GM20000 (cell line): ENCODE data around the gene POTEF.
"Not testable (repeated sequence)": the region's sequence is repeated elsewhere in the genome, so short reads cannot be mapped to it uniquely, and the experiment has no call there.

Experiments
- DNase-seq: peaks from one replicate; pipeline ENCODE4 v3.0.0; 2012; ENCODE audit warnings: low spot score
- TF ChIP-seq, protein P1 (sequence below): IDR thresholded peaks from 2 replicates; pipeline ENCODE4 v1.5.1; 2012; ENCODE audit warnings: mild to moderate bottlenecking, control low read depth; ENCODE audit errors: extremely low read depth, missing control alignments

POTEF gene

DNA sequence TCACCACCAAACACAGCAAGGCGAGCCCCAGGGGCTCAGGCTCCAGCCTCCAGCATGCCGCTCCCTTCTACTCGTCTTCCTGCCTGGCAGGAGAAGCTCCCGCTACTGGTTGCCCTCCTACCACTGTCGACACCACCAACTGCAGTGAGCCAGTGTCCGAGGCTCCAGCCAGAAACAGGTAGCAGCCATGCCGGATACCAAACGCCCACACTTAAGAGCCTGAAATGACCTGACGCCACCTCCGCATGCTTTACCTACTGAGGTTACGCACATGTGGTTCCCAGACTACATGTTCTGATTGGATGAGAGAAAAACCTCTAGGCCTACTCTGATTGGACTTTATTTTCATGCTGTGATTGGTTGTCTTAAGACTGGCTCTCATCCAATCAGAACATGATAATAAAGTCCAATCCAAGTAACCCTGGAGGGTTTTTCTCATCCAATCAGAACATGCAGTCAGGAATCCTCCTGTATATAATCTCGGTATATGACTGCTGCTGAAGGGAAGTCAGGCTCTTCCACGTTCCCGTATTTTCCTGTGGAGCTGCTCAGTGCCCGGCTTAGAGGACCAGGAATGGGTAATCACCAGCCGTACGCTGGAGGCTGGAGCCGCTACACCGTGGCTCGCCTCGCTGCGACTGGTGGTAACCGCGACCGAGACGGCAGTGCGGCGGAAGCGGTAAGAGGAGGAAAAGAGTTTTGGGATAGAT is at the start of gene POTEF:
POTEF (minus strand) TSS at position 103 of the 710 bp plus-strand sequence. CDS start 8,707 bp downstream, outside the sequence.
- not testable (repeated sequence) for DNase-seq

DNA sequence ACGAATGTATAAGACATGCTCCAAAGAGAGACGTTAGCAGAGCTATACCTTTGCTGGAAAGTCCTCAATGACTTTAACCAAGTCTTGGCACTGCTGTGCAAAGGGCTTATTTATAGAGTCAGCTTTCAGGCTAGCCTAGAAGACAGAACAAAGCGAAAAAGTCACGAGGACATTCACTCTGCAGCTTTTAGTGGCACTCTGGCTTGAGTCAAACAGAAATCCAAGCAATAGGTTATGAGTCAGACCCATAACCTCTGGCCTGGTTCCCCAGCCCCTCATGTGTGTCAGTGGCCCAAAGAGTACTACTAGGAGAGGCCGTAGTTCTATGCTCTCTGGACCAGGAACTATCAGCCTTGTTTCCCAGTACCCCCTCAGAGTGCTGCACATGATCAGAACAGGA is 45.8 kb upstream of the POTEF start:
- DNase-seq = not testable (repeated sequence)

DNA sequence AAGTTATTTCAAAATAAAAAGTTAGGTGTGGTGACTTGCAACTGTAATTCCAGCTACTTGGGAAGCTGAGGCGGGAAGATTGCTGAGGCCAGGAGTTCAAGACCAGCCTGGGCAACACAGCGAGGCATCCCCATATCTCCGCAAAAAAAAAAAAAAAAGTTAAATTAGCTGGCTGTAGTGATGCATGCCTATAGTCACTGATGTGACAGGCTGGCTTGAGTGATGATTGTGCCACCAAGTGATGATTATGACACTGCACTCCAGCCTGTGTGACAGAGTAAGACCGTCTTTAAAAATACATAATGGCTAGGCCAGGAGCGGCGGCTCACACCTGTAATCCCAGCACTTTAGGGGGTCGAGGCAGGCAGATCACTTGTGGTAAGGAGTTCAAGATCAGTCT is 40.9 kb upstream of the POTEF start:
- no peak for DNase-seq
- TF ChIP-seq, protein P1, sequence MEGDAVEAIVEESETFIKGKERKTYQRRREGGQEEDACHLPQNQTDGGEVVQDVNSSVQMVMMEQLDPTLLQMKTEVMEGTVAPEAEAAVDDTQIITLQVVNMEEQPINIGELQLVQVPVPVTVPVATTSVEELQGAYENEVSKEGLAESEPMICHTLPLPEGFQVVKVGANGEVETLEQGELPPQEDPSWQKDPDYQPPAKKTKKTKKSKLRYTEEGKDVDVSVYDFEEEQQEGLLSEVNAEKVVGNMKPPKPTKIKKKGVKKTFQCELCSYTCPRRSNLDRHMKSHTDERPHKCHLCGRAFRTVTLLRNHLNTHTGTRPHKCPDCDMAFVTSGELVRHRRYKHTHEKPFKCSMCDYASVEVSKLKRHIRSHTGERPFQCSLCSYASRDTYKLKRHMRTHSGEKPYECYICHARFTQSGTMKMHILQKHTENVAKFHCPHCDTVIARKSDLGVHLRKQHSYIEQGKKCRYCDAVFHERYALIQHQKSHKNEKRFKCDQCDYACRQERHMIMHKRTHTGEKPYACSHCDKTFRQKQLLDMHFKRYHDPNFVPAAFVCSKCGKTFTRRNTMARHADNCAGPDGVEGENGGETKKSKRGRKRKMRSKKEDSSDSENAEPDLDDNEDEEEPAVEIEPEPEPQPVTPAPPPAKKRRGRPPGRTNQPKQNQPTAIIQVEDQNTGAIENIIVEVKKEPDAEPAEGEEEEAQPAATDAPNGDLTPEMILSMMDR = no peak

DNA sequence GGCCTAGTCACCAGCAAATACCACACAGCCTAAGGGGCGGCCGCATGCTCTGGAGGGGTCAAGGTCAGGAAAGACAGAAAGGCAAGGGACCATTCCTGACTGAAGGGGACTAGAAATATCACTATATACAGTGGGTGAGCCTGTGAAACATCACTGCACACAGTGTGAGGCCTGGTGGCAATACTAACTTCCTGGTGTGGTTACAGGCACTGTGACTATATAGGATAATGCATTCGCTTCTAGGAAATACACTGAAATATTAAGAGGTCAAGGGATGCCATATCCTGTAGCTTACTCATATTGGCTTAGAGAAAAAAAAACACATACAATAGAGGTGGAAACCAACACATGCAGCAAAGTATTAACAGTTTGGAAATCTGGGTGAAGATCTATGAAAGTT is 40.1 kb upstream of the POTEF start:
- not testable (repeated sequence) for DNase-seq

DNA sequence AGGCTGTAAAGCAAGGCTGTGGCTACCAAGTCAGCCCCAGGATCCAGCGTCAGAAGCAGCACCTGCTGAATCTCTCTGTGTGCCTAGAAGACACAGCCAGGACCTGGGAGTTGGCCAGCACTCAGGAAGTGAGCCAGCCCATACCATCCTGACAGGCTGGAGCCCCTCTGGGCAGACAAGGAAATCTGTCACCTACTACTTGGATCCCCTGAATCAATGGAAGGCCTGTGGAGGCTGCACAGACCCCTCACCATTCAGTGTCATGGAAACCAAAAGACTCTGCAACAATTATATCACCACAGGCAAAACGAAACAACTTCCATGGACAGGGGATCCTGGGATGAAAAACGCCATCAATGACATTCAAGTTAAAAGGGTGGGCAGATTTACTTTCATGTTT is 37.6 kb upstream of the POTEF start:
- DNase-seq = not testable (repeated sequence)

DNA sequence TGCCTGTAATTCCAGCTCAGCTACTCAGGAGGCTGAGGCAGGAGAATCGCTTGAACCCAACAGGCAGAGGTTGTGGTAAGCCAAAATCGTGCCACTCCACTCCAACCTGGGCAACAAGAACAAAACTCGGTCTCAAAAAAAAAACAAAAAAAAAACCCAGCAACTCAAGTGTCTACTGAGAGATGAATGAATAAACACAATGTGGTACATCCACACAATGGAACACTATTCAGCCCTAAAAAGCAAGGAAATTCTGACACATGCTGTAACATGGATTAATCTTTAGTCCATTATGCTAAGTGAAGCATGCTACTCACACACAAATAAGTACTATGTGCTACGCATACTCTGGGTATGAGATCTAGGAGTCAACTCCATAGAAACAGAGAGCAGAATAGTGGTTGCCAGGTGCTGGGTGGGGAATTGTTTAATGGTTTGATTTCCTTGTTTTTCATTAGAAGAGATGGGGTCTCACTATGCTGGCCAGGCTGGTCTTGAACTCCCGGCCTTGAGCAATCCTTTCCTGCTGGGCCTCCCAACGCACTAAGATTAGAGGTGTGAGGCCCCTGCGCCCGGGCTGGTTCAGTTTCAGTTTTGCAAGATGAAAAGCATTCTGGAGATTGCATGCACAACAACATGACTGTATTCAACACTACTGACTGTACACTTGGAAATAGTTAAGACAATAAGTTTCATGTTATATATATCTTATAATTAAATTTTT is 36.4 kb upstream of the POTEF start:
- TF ChIP-seq, protein P1 = no peak
- no peak for DNase-seq

DNA sequence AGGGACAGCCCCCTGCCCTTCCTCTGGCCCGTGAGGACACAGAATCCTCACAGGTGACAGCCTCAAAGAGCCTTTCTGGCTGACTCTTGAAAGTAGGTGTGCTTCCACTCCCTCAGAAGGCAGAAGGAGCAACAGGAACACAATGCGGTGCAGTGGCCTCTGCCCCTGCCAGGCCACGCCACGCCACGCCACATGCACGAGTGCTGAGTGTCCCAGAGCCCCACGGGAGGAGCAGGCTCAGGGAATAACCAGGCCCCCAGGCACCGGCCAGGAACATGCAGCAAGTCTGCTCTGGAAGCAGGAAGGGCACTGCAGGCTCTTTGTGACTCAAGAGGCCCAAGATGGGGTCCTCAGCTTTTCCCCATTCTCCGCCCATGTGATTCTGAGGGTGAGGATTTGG is 33.9 kb upstream of the POTEF start:
- no peak for DNase-seq
- TF ChIP-seq, protein P1 = no peak

DNA sequence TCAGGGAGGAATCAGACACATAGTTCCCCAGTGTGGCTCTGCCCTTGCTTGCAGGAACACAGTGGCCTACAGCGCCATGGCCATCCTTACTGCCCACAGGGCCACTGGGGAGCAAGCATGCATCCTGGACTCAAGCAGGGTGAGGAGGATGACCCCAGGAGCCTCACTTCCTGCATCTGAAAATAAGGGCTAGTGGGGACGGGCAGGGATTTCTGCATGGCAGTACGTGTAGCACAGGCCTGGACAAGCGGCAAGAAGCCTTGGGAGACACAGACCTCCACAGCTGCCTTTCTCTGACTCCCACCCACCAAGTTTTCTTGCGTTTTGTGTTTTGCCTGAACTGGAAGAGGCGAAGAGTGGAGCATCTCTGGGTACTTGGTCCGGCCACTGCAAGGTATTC is 33.5 kb upstream of the POTEF start:
- DNase-seq = not testable (repeated sequence)

DNA sequence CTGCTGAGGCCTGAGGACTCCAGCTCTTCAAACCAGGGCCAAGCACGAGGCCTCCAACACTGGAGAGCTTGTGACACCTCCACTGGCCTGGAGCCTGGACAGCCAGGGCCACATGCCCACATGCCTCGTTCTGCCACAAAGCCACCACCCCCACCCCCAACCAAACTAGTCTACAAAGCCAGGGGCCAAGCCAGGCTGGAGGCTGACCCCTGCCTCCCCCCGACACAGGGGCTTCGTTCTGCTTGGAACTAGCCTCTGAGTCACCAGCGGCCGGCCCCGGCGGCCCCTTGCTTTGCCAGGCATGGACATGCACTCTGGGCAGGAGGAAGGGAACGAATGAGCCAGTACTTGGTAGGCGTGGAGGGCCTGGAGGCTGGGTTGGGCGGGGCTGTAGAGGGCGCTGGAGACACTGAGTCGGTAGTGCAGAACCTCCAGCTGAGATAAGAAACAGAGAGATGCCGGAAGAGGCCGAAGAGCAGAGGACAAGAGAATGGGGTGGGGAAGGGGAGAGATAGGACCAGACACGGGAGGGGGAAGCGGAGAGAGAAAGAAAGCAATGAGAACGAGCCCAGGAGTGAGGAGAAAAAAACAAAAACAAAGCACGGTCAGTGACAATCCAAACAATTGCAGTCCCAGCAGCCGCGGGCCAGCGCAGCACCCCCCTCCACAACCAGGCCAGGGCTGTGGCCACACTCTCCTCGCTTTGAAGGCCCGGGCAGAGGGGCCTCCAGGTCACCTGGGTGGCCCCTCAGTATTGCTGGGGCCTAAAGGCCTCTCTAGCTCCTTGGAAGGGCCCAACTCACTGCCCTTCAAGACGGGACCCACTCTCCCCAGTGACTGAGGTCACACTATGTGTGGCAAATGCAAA is 32.0 kb upstream of the POTEF start:
- not testable (repeated sequence) for DNase-seq

DNA sequence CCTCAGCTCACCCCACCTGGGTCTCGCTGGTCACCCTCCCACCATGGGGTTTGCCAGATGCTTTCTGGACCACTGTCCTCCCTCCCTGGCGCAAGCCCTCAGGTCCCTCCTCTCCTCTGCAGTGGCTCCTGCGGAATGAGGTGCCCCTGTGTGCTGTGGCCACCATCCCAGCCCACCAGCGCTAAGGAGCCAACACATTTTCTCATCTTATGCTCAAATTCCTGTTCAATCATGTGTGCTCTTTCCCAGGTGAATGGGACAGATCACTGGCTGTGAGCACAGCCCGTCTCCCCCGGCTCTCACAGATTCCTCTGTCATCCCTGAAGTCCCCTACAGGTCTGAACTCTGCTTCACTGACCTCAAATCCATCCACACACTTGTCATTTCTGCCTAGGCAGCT is 31.1 kb upstream of the POTEF start:
- DNase-seq = no peak
- TF ChIP-seq, protein P1 = no peak

DNA sequence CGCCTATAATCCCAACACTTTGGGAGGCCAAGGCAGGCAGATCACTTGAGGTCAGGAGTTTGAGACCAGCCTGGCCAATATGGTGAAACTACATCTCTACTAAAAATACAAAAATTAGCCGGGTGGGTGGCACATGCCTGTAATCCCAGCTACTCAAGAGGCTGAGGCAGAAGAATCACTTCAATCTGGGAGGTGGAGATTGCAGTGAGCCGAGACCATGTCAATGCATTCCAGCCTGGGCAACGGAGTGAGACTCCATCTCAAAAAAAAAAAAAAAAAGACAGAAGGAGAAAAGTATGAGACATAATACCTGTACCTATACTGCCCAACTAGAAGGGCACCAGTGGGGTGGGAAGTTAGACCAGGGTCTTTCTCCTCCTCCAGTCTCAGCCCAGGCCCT is 30.4 kb upstream of the POTEF start:
- not testable (repeated sequence) for DNase-seq
